ENCODE results near the gene OR2A7.
"Not testable (repeated sequence)": the region's sequence is repeated elsewhere in the genome, so short reads cannot be mapped to it uniquely, and the experiment has no call there.

DNA sequence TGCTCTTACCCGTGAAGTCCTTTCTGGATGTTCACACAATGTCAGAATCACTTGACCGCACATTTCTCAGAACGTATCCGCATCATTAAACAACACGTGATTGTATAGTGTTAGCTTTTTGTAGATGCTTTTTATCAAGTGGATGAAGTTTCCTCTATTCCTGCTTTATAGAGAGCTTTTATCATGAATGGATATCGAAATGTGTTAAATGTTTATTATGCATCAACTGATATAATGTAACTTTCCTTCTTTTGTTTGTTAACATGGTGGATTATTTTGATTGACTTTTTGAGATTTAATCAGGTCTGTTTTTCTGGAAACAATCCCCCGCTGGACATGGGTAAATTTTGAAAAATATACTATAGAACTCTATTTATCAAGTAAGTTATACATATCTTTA lies at the start of gene OR2A7:
- TF ChIP-seq CEBPB (IDR thresholded peaks at IDR 0.05; ENCODE audit: low read depth, low read length); POLR2A (IDR thresholded peaks at IDR 0.05; ENCODE audit: control extremely low read depth in 1 of 2, low read depth in 2 of 2, low read length in 2 of 2); MAFK (IDR thresholded peaks at IDR 0.05; ENCODE audit: low read depth, low read length); TAF1 (IDR thresholded peaks at IDR 0.05; ENCODE audit: low read depth, low read length); POLR2AphosphoS5 (IDR thresholded peaks at IDR 0.05; ENCODE audit: low read depth, low read length); TCF12 (IDR thresholded peaks at IDR 0.05; ENCODE audit: low read depth, low read length): not testable (repeated sequence)
- TF ChIP-seq, protein P1, sequence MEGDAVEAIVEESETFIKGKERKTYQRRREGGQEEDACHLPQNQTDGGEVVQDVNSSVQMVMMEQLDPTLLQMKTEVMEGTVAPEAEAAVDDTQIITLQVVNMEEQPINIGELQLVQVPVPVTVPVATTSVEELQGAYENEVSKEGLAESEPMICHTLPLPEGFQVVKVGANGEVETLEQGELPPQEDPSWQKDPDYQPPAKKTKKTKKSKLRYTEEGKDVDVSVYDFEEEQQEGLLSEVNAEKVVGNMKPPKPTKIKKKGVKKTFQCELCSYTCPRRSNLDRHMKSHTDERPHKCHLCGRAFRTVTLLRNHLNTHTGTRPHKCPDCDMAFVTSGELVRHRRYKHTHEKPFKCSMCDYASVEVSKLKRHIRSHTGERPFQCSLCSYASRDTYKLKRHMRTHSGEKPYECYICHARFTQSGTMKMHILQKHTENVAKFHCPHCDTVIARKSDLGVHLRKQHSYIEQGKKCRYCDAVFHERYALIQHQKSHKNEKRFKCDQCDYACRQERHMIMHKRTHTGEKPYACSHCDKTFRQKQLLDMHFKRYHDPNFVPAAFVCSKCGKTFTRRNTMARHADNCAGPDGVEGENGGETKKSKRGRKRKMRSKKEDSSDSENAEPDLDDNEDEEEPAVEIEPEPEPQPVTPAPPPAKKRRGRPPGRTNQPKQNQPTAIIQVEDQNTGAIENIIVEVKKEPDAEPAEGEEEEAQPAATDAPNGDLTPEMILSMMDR (IDR thresholded peaks at IDR 0.05; ENCODE audit: control extremely low read depth in 1 of 3, insufficient read depth in 1 of 3, low read depth in 1 of 3, low read length in 3 of 3): not testable (repeated sequence)
- TF ChIP-seq, protein P2, sequence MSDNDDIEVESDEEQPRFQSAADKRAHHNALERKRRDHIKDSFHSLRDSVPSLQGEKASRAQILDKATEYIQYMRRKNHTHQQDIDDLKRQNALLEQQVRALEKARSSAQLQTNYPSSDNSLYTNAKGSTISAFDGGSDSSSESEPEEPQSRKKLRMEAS (IDR thresholded peaks at IDR 0.05): not testable (repeated sequence)
- TF ChIP-seq, protein P3, sequence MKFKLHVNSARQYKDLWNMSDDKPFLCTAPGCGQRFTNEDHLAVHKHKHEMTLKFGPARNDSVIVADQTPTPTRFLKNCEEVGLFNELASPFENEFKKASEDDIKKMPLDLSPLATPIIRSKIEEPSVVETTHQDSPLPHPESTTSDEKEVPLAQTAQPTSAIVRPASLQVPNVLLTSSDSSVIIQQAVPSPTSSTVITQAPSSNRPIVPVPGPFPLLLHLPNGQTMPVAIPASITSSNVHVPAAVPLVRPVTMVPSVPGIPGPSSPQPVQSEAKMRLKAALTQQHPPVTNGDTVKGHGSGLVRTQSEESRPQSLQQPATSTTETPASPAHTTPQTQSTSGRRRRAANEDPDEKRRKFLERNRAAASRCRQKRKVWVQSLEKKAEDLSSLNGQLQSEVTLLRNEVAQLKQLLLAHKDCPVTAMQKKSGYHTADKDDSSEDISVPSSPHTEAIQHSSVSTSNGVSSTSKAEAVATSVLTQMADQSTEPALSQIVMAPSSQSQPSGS (IDR thresholded peaks at IDR 0.05; ENCODE audit: low read length): not testable (repeated sequence)
- TF ChIP-seq, protein P4, sequence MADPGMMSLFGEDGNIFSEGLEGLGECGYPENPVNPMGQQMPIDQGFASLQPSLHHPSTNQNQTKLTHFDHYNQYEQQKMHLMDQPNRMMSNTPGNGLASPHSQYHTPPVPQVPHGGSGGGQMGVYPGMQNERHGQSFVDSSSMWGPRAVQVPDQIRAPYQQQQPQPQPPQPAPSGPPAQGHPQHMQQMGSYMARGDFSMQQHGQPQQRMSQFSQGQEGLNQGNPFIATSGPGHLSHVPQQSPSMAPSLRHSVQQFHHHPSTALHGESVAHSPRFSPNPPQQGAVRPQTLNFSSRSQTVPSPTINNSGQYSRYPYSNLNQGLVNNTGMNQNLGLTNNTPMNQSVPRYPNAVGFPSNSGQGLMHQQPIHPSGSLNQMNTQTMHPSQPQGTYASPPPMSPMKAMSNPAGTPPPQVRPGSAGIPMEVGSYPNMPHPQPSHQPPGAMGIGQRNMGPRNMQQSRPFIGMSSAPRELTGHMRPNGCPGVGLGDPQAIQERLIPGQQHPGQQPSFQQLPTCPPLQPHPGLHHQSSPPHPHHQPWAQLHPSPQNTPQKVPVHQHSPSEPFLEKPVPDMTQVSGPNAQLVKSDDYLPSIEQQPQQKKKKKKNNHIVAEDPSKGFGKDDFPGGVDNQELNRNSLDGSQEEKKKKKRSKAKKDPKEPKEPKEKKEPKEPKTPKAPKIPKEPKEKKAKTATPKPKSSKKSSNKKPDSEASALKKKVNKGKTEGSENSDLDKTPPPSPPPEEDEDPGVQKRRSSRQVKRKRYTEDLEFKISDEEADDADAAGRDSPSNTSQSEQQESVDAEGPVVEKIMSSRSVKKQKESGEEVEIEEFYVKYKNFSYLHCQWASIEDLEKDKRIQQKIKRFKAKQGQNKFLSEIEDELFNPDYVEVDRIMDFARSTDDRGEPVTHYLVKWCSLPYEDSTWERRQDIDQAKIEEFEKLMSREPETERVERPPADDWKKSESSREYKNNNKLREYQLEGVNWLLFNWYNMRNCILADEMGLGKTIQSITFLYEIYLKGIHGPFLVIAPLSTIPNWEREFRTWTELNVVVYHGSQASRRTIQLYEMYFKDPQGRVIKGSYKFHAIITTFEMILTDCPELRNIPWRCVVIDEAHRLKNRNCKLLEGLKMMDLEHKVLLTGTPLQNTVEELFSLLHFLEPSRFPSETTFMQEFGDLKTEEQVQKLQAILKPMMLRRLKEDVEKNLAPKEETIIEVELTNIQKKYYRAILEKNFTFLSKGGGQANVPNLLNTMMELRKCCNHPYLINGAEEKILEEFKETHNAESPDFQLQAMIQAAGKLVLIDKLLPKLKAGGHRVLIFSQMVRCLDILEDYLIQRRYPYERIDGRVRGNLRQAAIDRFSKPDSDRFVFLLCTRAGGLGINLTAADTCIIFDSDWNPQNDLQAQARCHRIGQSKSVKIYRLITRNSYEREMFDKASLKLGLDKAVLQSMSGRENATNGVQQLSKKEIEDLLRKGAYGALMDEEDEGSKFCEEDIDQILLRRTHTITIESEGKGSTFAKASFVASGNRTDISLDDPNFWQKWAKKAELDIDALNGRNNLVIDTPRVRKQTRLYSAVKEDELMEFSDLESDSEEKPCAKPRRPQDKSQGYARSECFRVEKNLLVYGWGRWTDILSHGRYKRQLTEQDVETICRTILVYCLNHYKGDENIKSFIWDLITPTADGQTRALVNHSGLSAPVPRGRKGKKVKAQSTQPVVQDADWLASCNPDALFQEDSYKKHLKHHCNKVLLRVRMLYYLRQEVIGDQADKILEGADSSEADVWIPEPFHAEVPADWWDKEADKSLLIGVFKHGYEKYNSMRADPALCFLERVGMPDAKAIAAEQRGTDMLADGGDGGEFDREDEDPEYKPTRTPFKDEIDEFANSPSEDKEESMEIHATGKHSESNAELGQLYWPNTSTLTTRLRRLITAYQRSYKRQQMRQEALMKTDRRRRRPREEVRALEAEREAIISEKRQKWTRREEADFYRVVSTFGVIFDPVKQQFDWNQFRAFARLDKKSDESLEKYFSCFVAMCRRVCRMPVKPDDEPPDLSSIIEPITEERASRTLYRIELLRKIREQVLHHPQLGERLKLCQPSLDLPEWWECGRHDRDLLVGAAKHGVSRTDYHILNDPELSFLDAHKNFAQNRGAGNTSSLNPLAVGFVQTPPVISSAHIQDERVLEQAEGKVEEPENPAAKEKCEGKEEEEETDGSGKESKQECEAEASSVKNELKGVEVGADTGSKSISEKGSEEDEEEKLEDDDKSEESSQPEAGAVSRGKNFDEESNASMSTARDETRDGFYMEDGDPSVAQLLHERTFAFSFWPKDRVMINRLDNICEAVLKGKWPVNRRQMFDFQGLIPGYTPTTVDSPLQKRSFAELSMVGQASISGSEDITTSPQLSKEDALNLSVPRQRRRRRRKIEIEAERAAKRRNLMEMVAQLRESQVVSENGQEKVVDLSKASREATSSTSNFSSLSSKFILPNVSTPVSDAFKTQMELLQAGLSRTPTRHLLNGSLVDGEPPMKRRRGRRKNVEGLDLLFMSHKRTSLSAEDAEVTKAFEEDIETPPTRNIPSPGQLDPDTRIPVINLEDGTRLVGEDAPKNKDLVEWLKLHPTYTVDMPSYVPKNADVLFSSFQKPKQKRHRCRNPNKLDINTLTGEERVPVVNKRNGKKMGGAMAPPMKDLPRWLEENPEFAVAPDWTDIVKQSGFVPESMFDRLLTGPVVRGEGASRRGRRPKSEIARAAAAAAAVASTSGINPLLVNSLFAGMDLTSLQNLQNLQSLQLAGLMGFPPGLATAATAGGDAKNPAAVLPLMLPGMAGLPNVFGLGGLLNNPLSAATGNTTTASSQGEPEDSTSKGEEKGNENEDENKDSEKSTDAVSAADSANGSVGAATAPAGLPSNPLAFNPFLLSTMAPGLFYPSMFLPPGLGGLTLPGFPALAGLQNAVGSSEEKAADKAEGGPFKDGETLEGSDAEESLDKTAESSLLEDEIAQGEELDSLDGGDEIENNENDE (IDR thresholded peaks at IDR 0.05; ENCODE audit: insufficient replicate concordance, low read length): not testable (repeated sequence)

All from H1 (cell line).